ENCODE data around the gene NUBPL. TPM values are rescaled to one million over a fixed set of nuclear protein-coding genes. Genes with fewer than 3 reads are reported as not detected.
"Not testable (repeated sequence)": the region's sequence is repeated elsewhere in the genome, so short reads cannot be mapped to it uniquely, and the experiment has no call there.

The NUBPL gene
- total RNA-seq, 1 donor: 5.4 TPM

GRCh38 chr14:31864937-31865855 is 304.0 kb downstream of the NUBPL start:
- no peak for DNase-seq (ENCODE audit: low read depth in 2 of 3, low spot score in 2 of 3)

- DNase-seq (ENCODE audit: low read depth in 2 of 3, low spot score in 2 of 3): no peak
Observed at GRCh38 chr14:31867570-31867969, 306.4 kb downstream of the NUBPL start.

- not testable (repeated sequence) for DNase-seq (ENCODE audit: low read depth in 2 of 3, low spot score in 2 of 3)
Observed at GRCh38 chr14:31868096-31868495, 306.9 kb downstream of the NUBPL start.

GRCh38 chr14:31876741-31877140 is 315.5 kb downstream of the NUBPL start:
- DNase-seq (ENCODE audit: low read depth in 2 of 3, low spot score in 2 of 3): no peak

GRCh38 chr14:31877255-31877798 is 316.1 kb downstream of the NUBPL start:
- no peak for DNase-seq (ENCODE audit: low read depth in 2 of 3, low spot score in 2 of 3)

- no peak for DNase-seq (ENCODE audit: low read depth in 2 of 3, low spot score in 2 of 3)
Observed at GRCh38 chr14:31879661-31880348, 318.6 kb downstream of the NUBPL start.

- no peak for DNase-seq (ENCODE audit: low read depth in 2 of 3, low spot score in 2 of 3)
Observed at GRCh38 chr14:31880935-31881334, 319.7 kb downstream of the NUBPL start.

GRCh38 chr14:31881531-31882310 is 320.5 kb downstream of the NUBPL start:
- no peak for DNase-seq (ENCODE audit: low read depth in 2 of 3, low spot score in 2 of 3)

- DNase-seq (ENCODE audit: low read depth in 2 of 3, low spot score in 2 of 3): no peak
Observed at GRCh38 chr14:31884238-31884637, 323.0 kb downstream of the NUBPL start.

GRCh38 chr14:31884776-31885379 is 323.7 kb downstream of the NUBPL start:
- no peak for DNase-seq (ENCODE audit: low read depth in 2 of 3, low spot score in 2 of 3)

- DNase-seq (ENCODE audit: low read depth in 2 of 3, low spot score in 2 of 3): no peak
Observed at GRCh38 chr14:31886156-31886835, 325.1 kb downstream of the NUBPL start.

- no peak for DNase-seq (ENCODE audit: low read depth in 2 of 3, low spot score in 2 of 3)
Observed at GRCh38 chr14:31887929-31888580, 326.9 kb downstream of the NUBPL start.

- DNase-seq (ENCODE audit: low read depth in 2 of 3, low spot score in 2 of 3): no peak
Observed at GRCh38 chr14:31889297-31889696, 328.1 kb downstream of the NUBPL start.

- not testable (repeated sequence) for DNase-seq (ENCODE audit: low read depth in 2 of 3, low spot score in 2 of 3)
Observed at GRCh38 chr14:31890202-31890601, 329.0 kb downstream of the NUBPL start.

GRCh38 chr14:31893221-31893757 is 332.1 kb downstream of the NUBPL start:
- DNase-seq (ENCODE audit: low read depth in 2 of 3, low spot score in 2 of 3): no peak

GRCh38 chr14:31894351-31894750 is 333.1 kb downstream of the NUBPL start:
- no peak for DNase-seq (ENCODE audit: low read depth in 2 of 3, low spot score in 2 of 3)

GRCh38 chr14:31895206-31895605 is 334.0 kb downstream of the NUBPL start:
- no peak for DNase-seq (ENCODE audit: low read depth in 2 of 3, low spot score in 2 of 3)

- no peak for DNase-seq (ENCODE audit: low read depth in 2 of 3, low spot score in 2 of 3)
Observed at GRCh38 chr14:31895646-31896045, 334.4 kb downstream of the NUBPL start.

- no peak for DNase-seq (ENCODE audit: low read depth in 2 of 3, low spot score in 2 of 3)
Observed at GRCh38 chr14:31897581-31898186, 336.5 kb downstream of the NUBPL start.

Data from hematopoietic multipotent progenitor cell (in vitro differentiated cells).